Right cardiac atrium (tissue), 5 donors: ENCODE measurements around the gene SNTG2. TPM values are rescaled to one million over a fixed set of nuclear protein-coding genes. Genes with fewer than 3 reads are reported as not detected.

Source experiments
- ATAC-seq, 2 donors: fragments of 200-7000 bp; cut with Tn5 transposase; one replicate each; pipeline versions ENCODE4 v1.8.0 to v1.9.1; 2020; ENCODE audit warnings: moderate library complexity in 2 of 2, mild to moderate bottlenecking in 1 of 2
- DNase-seq, 3 donors: peaks; one replicate each; pipeline ENCODE4 v3.0.0-alpha.2; 2020
- H3K27ac ChIP-seq: one replicate; pipeline ENCODE4 v1.5.1; 2013; ENCODE audit warnings: mild to moderate bottlenecking, low read length, control low read depth, moderate library complexity
- H3K27me3 ChIP-seq: one replicate; pipeline ENCODE4 v1.6.1; 2013; ENCODE audit not compliant: control insufficient read depth, insufficient read depth
- H3K4me1 ChIP-seq: one replicate; pipeline ENCODE4 v1.6.1; 2013; ENCODE audit warnings: low read length; ENCODE audit not compliant: control insufficient read depth, insufficient read depth
- H3K4me3 ChIP-seq: one replicate; pipeline ENCODE4 v1.5.1; 2013; ENCODE audit warnings: low read length, control low read depth
- H3K9me3 ChIP-seq: one replicate; pipeline ENCODE4 v1.6.1; 2013; ENCODE audit warnings: low read length; ENCODE audit not compliant: control insufficient read depth
- WGBS: extraction: QIAGEN DNeasy Blood & Tissue Kit; methylation state at CpG from one replicate; pipeline ENCODE4 v1.1.7; 2013; 5-methylcytosine and 5-hydroxymethylcytosine counted together
- intact Hi-C, 4 donors: fragments of 100-400 bp; cut with DNase I; formaldehyde crosslinking; loops; one replicate each; pipeline versions ENCODE4 v1.11.0 to v1.14.0; 2022 to 2023
- polyA plus RNA-seq: library from polyadenylated mRNA; stranded (reverse); fragments of 200-250 nt; gene quantifications from one replicate; pipeline ENCODE4 v1.2.3, GENCODE V29; 2013
- total RNA-seq, 4 donors: library from RNA; stranded (reverse); fragmentation: NEBNext Ultra II Directional; extraction: Animal tissue kit (Norgen Biotek cat#: 25700); gene quantifications; one replicate each; pipeline ENCODE4 v1.2.1, GENCODE V29; 2021
- donor health status: healthy with polysubstance abuse.
- donor health status: DM: no; HTN: yes; CAD: no.
- donor health status: DM: no; HTN: no; CAD: no.
- donor health status: DM: no; HTN: yes; CAD: no; lungs with severe emphysema.
- donor health status: DM: yes; HTN: yes; CAD: no.

The SNTG2 gene
- total and polyA plus RNA-seq, 5 donors, result 0.34 to 2.0 (median 0.93) TPM; not detected in 1

DNA sequence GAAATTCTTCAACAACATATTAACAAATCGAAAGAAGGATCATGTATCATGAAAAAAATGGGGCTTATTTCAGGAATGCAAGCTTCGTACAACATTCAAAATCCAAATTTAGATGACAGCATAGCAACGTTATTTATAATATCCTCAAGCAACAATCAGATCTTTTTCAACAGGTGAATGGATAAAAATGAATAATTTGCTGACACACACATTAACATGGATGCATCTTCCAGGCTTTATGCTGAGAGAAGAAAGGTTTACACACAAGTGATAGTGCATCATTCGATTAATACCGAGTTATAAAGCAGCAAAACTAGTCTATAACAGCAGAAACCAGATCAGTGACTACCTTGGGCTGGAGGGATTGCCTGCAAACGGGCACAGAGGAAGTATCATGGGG lies 253.1 kb downstream of the SNTG2 start:
- WGBS, result 78% methylated on average over 6 of the region's 6 CpGs
- no peaks in the 10 kb centered on the region for H3K4me1 ChIP-seq
- no peak overlapping the region for H3K27ac ChIP-seq
- no peak for DNase-seq
- ATAC-seq, result no peak
- intact Hi-C loops, result no loop called here
- no peaks in the 10 kb centered on the region for H3K9me3 ChIP-seq
- no peaks in the 10 kb centered on the region for H3K27me3 ChIP-seq
- H3K4me3 ChIP-seq, result no peak overlapping the region

- ATAC-seq (no peak), DNase-seq (no peak)
- no peak overlapping the region for H3K4me3 ChIP-seq
- no peak overlapping the region for H3K27ac ChIP-seq
- H3K27me3 ChIP-seq, result no peaks in the 10 kb centered on the region
- H3K4me1 ChIP-seq, result no peaks in the 10 kb centered on the region
- 87% methylated on average over 3 of the region's 3 CpGs for whole genome bisulfite sequencing
- intact Hi-C loops, result no loop called here
- H3K9me3 ChIP-seq, result no peaks in the 10 kb centered on the region
These were observed 255.2 kb downstream of the SNTG2 start for GRCh38 chr2:1205853-1206252.

- H3K4me1 ChIP-seq, result no peaks in the 10 kb centered on the region
- intact Hi-C loops, result no loop called here
- H3K4me3 ChIP-seq, result no peak overlapping the region
- no peak overlapping the region for H3K27ac ChIP-seq
- H3K9me3 ChIP-seq, result no peaks in the 10 kb centered on the region
- H3K27me3 ChIP-seq, result no peaks in the 10 kb centered on the region
- DNase-seq (no peak), ATAC-seq (no peak)
- WGBS, result 91% methylated on average over 20 of the region's 20 CpGs
These were observed 257.4 kb downstream of the SNTG2 start for GRCh38 chr2:1207962-1208510.

GRCh38 chr2:1208522-1208921 lies 257.9 kb downstream of the SNTG2 start:
- no peak overlapping the region for H3K27ac ChIP-seq
- no peaks in the 10 kb centered on the region for H3K9me3 ChIP-seq
- WGBS, result 89% methylated on average over 18 of the region's 18 CpGs
- no peak for DNase-seq
- H3K27me3 ChIP-seq, result no peaks in the 10 kb centered on the region
- intact Hi-C loops, result no loop called here
- no peak overlapping the region for H3K4me3 ChIP-seq
- H3K4me1 ChIP-seq, result no peaks in the 10 kb centered on the region
- ATAC-seq, result no peak

DNA sequence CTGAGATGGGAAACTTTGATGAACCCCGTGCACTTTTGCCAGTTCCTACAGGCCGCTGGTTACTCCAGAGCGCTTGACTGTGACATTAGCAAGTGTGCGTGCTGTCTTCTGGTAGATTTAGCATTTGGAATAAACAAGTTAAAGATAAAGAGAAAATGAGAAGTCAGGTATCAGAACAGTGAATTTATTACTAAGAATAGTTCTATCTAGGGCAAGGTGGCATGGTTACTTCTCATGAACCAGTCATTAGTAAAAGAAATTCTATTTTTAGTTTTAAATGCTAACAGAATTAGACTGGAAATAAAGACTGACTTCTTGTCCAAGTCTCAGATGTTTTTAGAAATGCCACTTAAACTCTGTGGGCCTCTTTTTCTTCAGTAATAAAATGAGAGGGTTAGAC lies 258.6 kb downstream of the SNTG2 start:
- no peaks in the 10 kb centered on the region for H3K27me3 ChIP-seq
- DNase-seq, result no peak
- no peak overlapping the region for H3K4me3 ChIP-seq
- ATAC-seq, result no peak
- intact Hi-C loops, result no loop called here
- H3K27ac ChIP-seq, result no peak overlapping the region
- no peaks in the 10 kb centered on the region for H3K9me3 ChIP-seq
- H3K4me1 ChIP-seq, result no peaks in the 10 kb centered on the region
- 92% methylated on average over 4 of the region's 4 CpGs for WGBS

DNA sequence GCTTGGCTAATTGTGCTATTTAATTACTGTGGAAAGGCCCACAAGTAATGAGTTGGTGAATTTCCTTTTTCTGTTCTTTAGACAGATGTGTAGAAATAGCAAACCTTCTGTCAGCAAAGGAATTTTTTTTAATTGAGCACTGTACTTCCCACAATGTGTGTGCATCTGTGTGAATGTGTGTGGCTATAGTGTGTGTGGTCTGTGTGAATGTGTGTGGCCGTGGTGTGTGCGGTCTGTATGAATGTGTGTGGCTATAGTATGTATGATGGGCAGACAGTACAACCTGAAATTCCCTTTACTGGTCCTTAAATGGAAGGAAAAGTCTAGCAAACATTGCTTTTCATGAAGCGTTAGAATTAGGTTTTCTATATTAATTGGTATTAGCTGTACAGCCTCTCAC lies 259.1 kb downstream of the SNTG2 start:
- no peaks in the 10 kb centered on the region for H3K27me3 ChIP-seq
- no peaks in the 10 kb centered on the region for H3K9me3 ChIP-seq
- intact Hi-C loops, result no loop called here
- DNase-seq (no peak), ATAC-seq (no peak)
- no peak overlapping the region for H3K4me3 ChIP-seq
- H3K4me1 ChIP-seq, result no peaks in the 10 kb centered on the region
- WGBS, result 87% methylated on average over 3 of the region's 3 CpGs
- no peak overlapping the region for H3K27ac ChIP-seq

- intact Hi-C loops, result no loop called here
- ATAC-seq, result no peak
- Histone ChIP-seq H3K9me3 (no peaks in the 10 kb centered on the region), H3K4me1 (no peaks in the 10 kb centered on the region), H3K27ac (no peak overlapping the region), H3K4me3 (no peak overlapping the region), H3K27me3 (no peaks in the 10 kb centered on the region)
- no peak for DNase-seq
- 85% methylated on average over 3 of the region's 3 CpGs for WGBS
These were observed 259.7 kb downstream of the SNTG2 start for GRCh38 chr2:1210352-1210751.

DNA sequence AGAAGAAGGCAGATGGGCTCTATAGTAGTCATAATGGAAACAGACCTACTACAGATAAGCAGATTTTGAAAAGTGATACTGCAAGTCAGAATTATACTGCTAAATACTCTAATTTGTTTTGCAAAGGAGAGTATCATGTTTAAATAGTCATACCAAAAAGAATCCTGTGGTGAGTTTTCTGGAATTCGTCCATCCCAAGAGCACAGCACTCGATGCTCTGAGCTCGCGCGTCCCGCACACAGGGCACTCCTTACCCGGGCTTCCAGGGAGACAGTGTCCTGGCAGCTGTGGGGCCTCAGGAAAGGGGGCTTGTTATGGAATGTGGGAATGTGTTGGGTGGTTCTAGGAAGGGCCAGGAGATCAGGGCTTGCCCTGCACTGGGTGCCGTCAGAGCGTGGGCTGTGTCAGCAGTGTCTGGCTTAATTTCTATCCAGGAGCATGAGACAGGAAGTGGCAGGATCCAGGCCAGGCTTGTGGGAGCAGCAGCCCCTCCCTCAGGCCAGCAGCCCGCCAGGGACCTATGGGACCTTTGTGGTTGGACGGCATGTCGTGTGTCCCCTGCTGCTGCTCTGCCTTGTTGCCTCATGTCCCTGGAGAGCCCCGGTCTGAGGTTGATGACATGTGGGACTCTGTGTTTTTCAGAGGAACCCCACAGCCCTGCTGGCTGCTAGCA lies 269.4 kb downstream of the SNTG2 start:
- no peaks in the 10 kb centered on the region for H3K27me3 ChIP-seq
- no peaks in the 10 kb centered on the region for H3K9me3 ChIP-seq
- intact Hi-C loops, result no loop called here
- H3K4me3 ChIP-seq, result no peak overlapping the region
- WGBS, result 44% methylated on average over 13 of the region's 13 CpGs
- H3K4me1 ChIP-seq, result no peaks in the 10 kb centered on the region
- H3K27ac ChIP-seq, result no peak overlapping the region
- DNase-seq, result no peak
- ATAC-seq, result peak; percentile 36 to 89

- no peak overlapping the region for H3K27ac ChIP-seq
- intact Hi-C loops, result no loop called here
- no peaks in the 10 kb centered on the region for H3K4me1 ChIP-seq
- ATAC-seq (no peak), DNase-seq (no peak)
- 77% methylated on average over 6 of the region's 6 CpGs for WGBS
- H3K9me3 ChIP-seq, result no peaks in the 10 kb centered on the region
- H3K4me3 ChIP-seq, result no peak overlapping the region
- no peaks in the 10 kb centered on the region for H3K27me3 ChIP-seq
These were observed 271.4 kb downstream of the SNTG2 start for GRCh38 chr2:1222056-1222455.

GRCh38 chr2:1223791-1224190 lies 273.1 kb downstream of the SNTG2 start:
- Histone ChIP-seq H3K27ac (no peak overlapping the region), H3K9me3 (no peaks in the 10 kb centered on the region), H3K4me3 (no peak overlapping the region), H3K4me1 (no peaks in the 10 kb centered on the region), H3K27me3 (no peaks in the 10 kb centered on the region)
- ATAC-seq (peak in 1 of 2 donors; percentile 11), DNase-seq (no peak)
- 89% methylated on average over 11 of the region's 11 CpGs for WGBS
- intact Hi-C loops, result no loop called here

DNA sequence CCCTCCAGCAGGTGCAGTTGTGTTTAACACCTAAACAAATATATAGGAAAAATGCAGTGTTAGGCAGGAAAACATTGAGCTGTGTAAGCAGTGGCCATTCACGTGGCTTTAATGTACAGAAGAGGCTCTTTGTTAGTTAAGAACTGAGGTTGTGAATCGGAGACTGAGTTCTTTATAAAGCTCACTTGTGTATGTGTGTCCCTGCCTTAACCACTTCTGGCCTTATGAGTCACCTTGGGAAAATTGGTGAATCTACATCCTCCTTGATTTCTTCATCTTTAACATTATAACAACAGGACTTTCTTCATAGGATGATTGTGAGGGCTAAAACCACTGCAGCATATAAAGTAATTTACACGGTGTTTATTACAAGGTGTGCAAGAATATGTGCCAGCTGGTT lies 274.3 kb downstream of the SNTG2 start:
- Histone ChIP-seq H3K4me1 (no peaks in the 10 kb centered on the region), H3K27ac (no peak overlapping the region), H3K27me3 (no peaks in the 10 kb centered on the region), H3K9me3 (no peaks in the 10 kb centered on the region), H3K4me3 (no peak overlapping the region)
- WGBS, result 78% methylated on average over 3 of the region's 3 CpGs
- ATAC-seq, result no peak
- intact Hi-C loops, result no loop called here
- no peak for DNase-seq

- no peaks in the 10 kb centered on the region for H3K27me3 ChIP-seq
- 96% methylated on average over 3 of the region's 3 CpGs for WGBS
- H3K9me3 ChIP-seq, result no peaks in the 10 kb centered on the region
- no peak overlapping the region for H3K4me3 ChIP-seq
- ATAC-seq (no peak), DNase-seq (no peak)
- no peaks in the 10 kb centered on the region for H3K4me1 ChIP-seq
- intact Hi-C loops, result no loop called here
- no peak overlapping the region for H3K27ac ChIP-seq
These were observed 276.1 kb downstream of the SNTG2 start for GRCh38 chr2:1226766-1227165.
